Measurements from ENCODE around the gene PCIF1. TPM values are rescaled to one million over a fixed set of nuclear protein-coding genes. Genes with fewer than 3 reads are reported as not detected.
A peak's percentile ranks its signal among the peaks of the same experiment; 100 is the strongest.

PCIF1 gene
- total and polyA plus RNA-seq, 4 donors = 15.5 to 43.4 (median 32.9) TPM

DNA sequence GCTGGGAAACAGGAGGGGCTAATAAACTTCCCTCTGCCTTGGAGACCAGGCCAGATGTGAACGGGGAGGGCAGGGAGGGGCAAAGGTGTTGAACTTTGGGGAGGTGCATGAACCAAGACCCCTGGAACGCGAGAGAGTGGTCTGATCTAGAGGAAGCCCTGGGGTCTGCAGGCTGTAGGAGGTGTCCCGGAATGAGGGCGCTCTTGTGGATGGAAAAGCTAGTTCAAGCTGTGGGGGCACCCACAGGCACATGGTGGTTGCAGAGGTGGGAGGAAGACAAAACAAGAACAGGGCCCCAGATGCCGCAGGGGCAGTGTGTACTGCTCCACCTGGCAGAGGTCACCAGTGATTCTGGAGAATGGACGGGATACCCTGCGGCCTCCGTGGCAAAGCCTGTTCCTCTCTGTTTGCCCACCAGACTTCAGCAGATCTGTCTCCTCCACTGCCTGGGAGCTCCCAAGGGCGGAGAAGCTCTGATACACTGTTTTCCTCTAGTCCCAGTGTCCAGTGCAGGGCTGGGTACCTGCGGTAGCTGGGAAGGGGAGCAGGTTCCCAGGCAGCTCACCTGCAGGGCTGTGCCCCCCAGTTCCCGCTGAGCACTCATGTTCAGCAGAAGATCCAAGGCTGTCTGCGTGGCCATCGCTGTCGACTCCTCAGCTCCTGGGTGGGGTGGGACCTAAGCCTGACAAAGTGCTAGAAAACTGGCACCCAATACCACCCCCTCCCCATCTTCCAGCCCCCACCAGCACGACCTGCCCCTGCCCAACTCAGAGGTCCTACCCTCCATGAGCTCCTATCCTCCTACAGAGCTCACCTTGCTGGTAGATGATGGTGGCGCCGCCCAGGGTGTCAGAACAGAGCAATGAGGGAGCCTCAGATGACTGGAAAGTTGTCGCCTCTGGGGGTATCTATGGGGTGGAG is 22.8 kb downstream of the PCIF1 start:
- no peaks in the 10 kb centered on the region for H3K27me3 ChIP-seq (ENCODE audit: control insufficient read depth in 1 of 2, insufficient read depth in 2 of 2, low read length in 1 of 2)
- no peak overlapping the region for H3K4me3 ChIP-seq (ENCODE audit: low read length in 2 of 2)
- no peak for ATAC-seq (ENCODE audit: low FRiP score)
- WGBS, 2 donors = 85 to 86% methylated on average over 19 of the region's 19 CpGs
- peak; percentile 43 to 69 for DNase-seq
- no peaks in the 10 kb centered on the region for H3K9me3 ChIP-seq (ENCODE audit: control insufficient read depth, low read length)
- intact Hi-C loops (cut with DNase I) = no loop called here
- H3K4me1 ChIP-seq (ENCODE audit: control insufficient read depth in 1 of 2, insufficient read depth in 2 of 2, low read length in 2 of 2) = no peaks in the 10 kb centered on the region
- no peak overlapping the region for H3K27ac ChIP-seq (ENCODE audit: low read depth in 1 of 2, low read length in 2 of 2)
- H3K36me3 ChIP-seq (ENCODE audit: control insufficient read depth in 1 of 2, insufficient read depth in 2 of 2, low read length in 1 of 2) = peaks cover 4 to 15% of the 10 kb centered on the region in 2 donors

DNA sequence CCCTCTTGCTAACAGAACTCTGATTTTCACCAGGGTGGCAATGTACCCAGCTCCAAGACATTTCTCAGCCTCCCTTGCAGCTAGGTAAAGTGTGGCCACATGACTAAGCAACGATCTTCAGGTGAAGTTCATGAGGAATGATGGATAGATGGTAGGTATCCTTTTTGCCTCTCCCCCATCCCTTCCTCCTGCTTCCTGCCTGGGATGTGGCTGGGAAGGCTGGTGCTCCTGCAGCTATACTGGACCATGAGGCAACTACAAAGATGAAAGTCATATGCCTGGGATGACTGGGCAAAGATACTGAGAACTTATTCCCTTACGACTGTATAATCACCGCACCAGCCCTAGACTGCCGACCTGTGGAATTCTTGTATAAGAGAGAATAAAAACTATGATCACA is 24.1 kb downstream of the PCIF1 start:
- DNase-seq (peak in 1 of 2 donors; percentile 4), ATAC-seq (ENCODE audit: low FRiP score) (no peak)
- no peaks in the 10 kb centered on the region for H3K9me3 ChIP-seq (ENCODE audit: control insufficient read depth, low read length)
- H3K27me3 ChIP-seq (ENCODE audit: control insufficient read depth in 1 of 2, insufficient read depth in 2 of 2, low read length in 1 of 2) = no peaks in the 10 kb centered on the region
- no peaks in the 10 kb centered on the region for H3K4me1 ChIP-seq (ENCODE audit: control insufficient read depth in 1 of 2, insufficient read depth in 2 of 2, low read length in 2 of 2)
- 97 to 98% methylated on average over 4 of the region's 4 CpGs for WGBS, 2 donors
- H3K4me3 ChIP-seq (ENCODE audit: low read length in 2 of 2) = no peak overlapping the region
- H3K36me3 ChIP-seq (ENCODE audit: control insufficient read depth in 1 of 2, insufficient read depth in 2 of 2, low read length in 1 of 2) = peaks cover 3 to 20% of the 10 kb centered on the region in 2 donors
- intact Hi-C loops (cut with DNase I) = no loop called here
- no peak overlapping the region for H3K27ac ChIP-seq (ENCODE audit: low read depth in 1 of 2, low read length in 2 of 2)

DNA sequence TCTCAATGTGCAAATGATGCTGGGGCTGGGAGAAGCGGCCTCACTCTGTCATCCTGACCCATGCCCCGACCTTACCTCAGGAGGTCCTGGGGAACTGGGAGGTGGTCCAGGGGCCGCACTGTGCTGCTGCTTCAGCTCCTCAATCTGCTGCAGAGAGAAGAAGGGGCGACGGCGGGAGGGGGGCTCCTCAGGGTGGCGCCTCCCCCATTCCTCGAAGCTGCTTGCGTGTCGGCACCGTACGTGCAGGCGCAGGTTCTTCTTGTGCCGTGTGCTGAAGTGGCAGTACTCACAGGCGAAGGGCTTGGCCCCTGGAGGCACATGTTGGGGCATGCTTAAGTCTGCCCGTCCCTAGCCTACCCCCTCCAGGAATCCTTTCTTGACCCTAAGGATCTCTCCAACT is 24.6 kb downstream of the PCIF1 start:
- WGBS, 2 donors = 92 to 96% methylated on average over 16 of the region's 16 CpGs
- no peaks in the 10 kb centered on the region for H3K27me3 ChIP-seq (ENCODE audit: control insufficient read depth in 1 of 2, insufficient read depth in 2 of 2, low read length in 1 of 2)
- no peaks in the 10 kb centered on the region for H3K9me3 ChIP-seq (ENCODE audit: control insufficient read depth, low read length)
- no peak for ATAC-seq (ENCODE audit: low FRiP score)
- DNase-seq = peak; percentile 39 to 69
- intact Hi-C loops (cut with DNase I) = no loop called here
- no peak overlapping the region for H3K4me3 ChIP-seq (ENCODE audit: low read length in 2 of 2)
- no peaks in the 10 kb centered on the region for H3K4me1 ChIP-seq (ENCODE audit: control insufficient read depth in 1 of 2, insufficient read depth in 2 of 2, low read length in 2 of 2)
- H3K36me3 ChIP-seq (ENCODE audit: control insufficient read depth in 1 of 2, insufficient read depth in 2 of 2, low read length in 1 of 2) = peaks cover 3 to 22% of the 10 kb centered on the region in 2 donors
- H3K27ac ChIP-seq (ENCODE audit: low read depth in 1 of 2, low read length in 2 of 2) = no peak overlapping the region

DNA sequence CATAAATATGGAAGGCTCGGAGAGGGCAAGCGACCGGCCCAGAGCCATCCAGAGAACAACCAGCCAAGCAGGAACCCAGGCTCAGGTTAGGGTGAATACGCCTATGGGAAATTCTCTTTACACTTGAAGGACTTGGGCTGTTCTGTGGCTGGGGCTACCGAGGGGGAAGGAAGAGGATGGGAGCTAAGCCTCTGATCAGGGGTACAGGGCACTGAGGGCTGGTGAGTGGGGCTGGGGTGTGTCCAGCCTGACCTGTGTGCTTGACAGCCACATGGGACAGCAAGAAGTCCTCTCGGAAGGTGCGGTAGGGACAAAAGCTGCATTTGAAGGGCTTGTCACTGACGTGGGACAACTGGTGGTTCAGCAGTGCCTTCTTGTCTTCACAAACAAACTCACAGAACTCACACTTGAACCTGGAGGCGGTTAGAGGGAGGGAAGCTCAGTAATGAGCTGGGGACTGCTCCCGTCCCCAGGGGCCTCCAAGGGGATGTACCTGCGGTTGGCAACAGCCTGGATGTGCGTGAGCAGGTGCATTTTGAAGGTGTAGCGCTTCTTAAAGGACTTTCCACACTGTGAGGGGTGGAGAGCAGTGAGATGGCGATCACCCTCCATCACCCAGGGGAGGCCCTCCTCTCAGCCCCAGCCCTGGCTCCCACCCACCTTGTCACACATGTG is 25.6 kb downstream of the PCIF1 start:
- 93 to 96% methylated on average over 14 of the region's 14 CpGs for WGBS, 2 donors
- no peaks in the 10 kb centered on the region for H3K9me3 ChIP-seq (ENCODE audit: control insufficient read depth, low read length)
- H3K27me3 ChIP-seq (ENCODE audit: control insufficient read depth in 1 of 2, insufficient read depth in 2 of 2, low read length in 1 of 2) = no peaks in the 10 kb centered on the region
- DNase-seq (peak; percentile 25 to 55), ATAC-seq (ENCODE audit: low FRiP score) (no peak)
- H3K4me1 ChIP-seq (ENCODE audit: control insufficient read depth in 1 of 2, insufficient read depth in 2 of 2, low read length in 2 of 2) = no peaks in the 10 kb centered on the region
- H3K4me3 ChIP-seq (ENCODE audit: low read length in 2 of 2) = no peak overlapping the region
- H3K27ac ChIP-seq (ENCODE audit: low read depth in 1 of 2, low read length in 2 of 2) = no peak overlapping the region
- peaks cover 3 to 23% of the 10 kb centered on the region in 2 donors for H3K36me3 ChIP-seq (ENCODE audit: control insufficient read depth in 1 of 2, insufficient read depth in 2 of 2, low read length in 1 of 2)
- intact Hi-C loops (cut with DNase I) = no loop called here

DNA sequence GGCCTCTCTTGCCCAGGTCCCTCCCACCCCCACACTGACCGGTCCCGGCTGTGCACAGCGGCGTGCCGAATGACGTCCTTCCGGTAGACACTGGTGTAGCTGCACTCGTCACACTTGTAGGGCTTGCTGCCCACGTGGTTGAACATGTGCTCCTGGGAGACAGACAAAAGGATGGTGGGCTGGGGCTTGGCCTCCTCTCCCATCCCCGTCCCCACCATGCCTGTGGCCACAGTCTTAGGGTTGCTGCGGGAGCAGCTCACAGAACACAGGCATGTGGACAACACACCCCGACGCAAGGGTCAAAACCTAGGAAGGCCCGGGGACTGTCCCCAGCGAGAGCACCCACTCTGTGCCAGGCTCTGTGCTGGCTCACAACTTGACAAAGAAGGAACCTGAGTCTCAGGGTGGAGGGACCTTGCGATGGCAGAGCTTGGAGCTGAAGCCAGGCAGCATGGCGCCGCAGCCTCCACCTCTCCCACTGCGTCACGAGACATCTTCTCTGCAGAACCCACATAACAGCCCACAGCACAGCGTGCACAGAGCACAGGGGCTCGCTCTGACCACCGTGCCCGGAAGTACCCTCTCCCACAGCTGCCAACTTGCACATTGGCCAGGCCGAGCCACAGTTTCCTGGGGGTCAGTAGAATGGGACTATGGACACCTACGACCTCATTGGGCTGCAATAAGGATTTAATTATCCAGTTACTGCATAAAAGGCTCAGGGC is 27.7 kb downstream of the PCIF1 start:
- no peak overlapping the region for H3K27ac ChIP-seq (ENCODE audit: low read depth in 1 of 2, low read length in 2 of 2)
- intact Hi-C loops (cut with DNase I) = no loop called here
- H3K4me3 ChIP-seq (ENCODE audit: low read length in 2 of 2) = no peak overlapping the region
- H3K4me1 ChIP-seq (ENCODE audit: control insufficient read depth in 1 of 2, insufficient read depth in 2 of 2, low read length in 2 of 2) = no peaks in the 10 kb centered on the region
- no peaks in the 10 kb centered on the region for H3K9me3 ChIP-seq (ENCODE audit: control insufficient read depth, low read length)
- H3K27me3 ChIP-seq (ENCODE audit: control insufficient read depth in 1 of 2, insufficient read depth in 2 of 2, low read length in 1 of 2) = no peaks in the 10 kb centered on the region
- 90 to 91% methylated on average over 26 of the region's 26 CpGs for WGBS, 2 donors
- peak in 1 of 2 donors; percentile 67 for DNase-seq
- peaks cover 3 to 23% of the 10 kb centered on the region in 2 donors for H3K36me3 ChIP-seq (ENCODE audit: control insufficient read depth in 1 of 2, insufficient read depth in 2 of 2, low read length in 1 of 2)
- ATAC-seq (ENCODE audit: low FRiP score) = peak; percentile 20

DNA sequence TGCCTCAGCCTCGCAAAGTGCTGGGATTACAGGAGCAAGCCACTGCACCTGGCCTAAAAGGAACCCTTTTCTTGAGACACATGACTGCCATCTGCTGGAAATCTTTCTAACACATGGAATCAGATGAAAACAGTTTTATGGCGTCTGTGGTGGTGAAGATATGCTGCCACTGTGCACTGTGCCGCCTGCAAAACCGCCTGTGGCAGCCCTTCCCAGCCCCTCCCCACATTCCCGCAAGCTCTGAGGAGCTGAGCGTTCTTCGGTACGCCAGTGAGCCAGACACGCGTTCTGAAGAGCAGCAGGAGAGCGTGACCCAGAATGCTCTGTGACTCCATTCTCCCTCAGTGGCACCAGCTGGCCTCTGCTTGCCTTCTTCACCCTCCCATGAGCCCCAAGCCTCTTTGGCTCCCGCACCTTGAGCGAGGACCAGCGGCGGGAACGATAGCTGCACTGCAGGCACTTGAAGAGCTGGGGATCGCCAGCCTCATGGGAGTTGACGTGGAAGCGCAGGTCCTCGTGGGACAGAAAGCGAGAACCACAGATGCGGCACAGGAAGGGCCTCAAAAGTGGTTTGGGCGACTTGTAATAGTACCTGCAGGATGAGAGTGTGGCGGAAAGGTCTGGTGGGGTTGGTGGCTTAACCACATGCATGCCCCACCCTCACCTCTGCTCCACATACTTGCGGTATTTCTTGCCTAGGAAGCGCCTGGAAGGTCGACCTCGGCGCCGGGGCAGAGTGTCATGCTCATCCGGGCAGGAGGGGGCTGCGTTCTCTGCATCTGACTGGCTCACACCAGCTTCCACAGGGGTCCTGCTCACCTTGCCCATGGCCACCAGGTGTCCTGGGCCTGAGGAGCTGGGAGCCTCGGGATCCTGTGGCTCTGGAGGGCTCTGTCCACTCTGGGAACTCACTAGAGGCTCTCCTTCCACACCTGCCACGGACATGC is 28.8 kb downstream of the PCIF1 start:
- H3K36me3 ChIP-seq (ENCODE audit: control insufficient read depth in 1 of 2, insufficient read depth in 2 of 2, low read length in 1 of 2) = peaks cover 3 to 22% of the 10 kb centered on the region in 2 donors
- H3K9me3 ChIP-seq (ENCODE audit: control insufficient read depth, low read length) = no peaks in the 10 kb centered on the region
- H3K4me3 ChIP-seq (ENCODE audit: low read length in 2 of 2) = no peak overlapping the region
- H3K4me1 ChIP-seq (ENCODE audit: control insufficient read depth in 1 of 2, insufficient read depth in 2 of 2, low read length in 2 of 2) = no peaks in the 10 kb centered on the region
- intact Hi-C loops (cut with DNase I) = no loop called here
- ATAC-seq (ENCODE audit: low FRiP score) (no peak), DNase-seq (peak; percentile 44 to 71)
- H3K27ac ChIP-seq (ENCODE audit: low read depth in 1 of 2, low read length in 2 of 2) = no peak overlapping the region
- whole genome bisulfite sequencing, 2 donors = 83 to 85% methylated on average over 34 of the region's 34 CpGs
- H3K27me3 ChIP-seq (ENCODE audit: control insufficient read depth in 1 of 2, insufficient read depth in 2 of 2, low read length in 1 of 2) = no peaks in the 10 kb centered on the region

DNA sequence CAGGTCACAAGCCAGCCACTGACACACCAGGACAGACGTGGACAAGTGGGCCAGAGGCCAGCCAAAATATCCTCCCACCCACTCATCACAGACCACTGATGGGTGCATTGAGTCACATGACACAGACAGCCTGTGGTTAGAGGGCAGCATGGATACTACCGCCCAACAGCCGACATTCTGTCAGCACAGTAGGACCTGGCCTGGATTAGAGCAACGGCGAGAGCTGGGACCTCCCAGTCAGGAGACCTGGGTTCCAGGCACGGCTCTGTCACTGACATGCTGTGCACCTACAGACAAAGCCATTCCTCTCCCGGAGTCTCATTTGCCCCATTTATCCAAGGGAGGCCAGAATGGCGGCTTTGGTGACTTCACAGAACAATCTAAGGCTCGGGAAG is 29.5 kb downstream of the PCIF1 start:
- ATAC-seq (ENCODE audit: low FRiP score) (no peak), DNase-seq (peak; percentile 42 to 50)
- H3K4me1 ChIP-seq (ENCODE audit: control insufficient read depth in 1 of 2, insufficient read depth in 2 of 2, low read length in 2 of 2) = no peaks in the 10 kb centered on the region
- no peak overlapping the region for H3K27ac ChIP-seq (ENCODE audit: low read depth in 1 of 2, low read length in 2 of 2)
- intact Hi-C loops (cut with DNase I) = no loop called here
- no peak overlapping the region for H3K4me3 ChIP-seq (ENCODE audit: low read length in 2 of 2)
- WGBS, 2 donors = 78 to 84% methylated on average over 9 of the region's 9 CpGs
- H3K36me3 ChIP-seq (ENCODE audit: control insufficient read depth in 1 of 2, insufficient read depth in 2 of 2, low read length in 1 of 2) = peaks cover 3 to 19% of the 10 kb centered on the region in 2 donors
- no peaks in the 10 kb centered on the region for H3K27me3 ChIP-seq (ENCODE audit: control insufficient read depth in 1 of 2, insufficient read depth in 2 of 2, low read length in 1 of 2)
- H3K9me3 ChIP-seq (ENCODE audit: control insufficient read depth, low read length) = no peaks in the 10 kb centered on the region

All from aorta (tissue), 5 donors.